Skin epidermis (tissue), 12 donors: ENCODE results near the gene IFT122.

Source experiments
- H3K27ac ChIP-seq, 21 experiments: fragments of 200-600 bp; sonication (generic) in 11 of 21; one replicate each; pipeline ENCODE4 v1.5.0; 2020; ENCODE audit warnings: mild to moderate bottlenecking in 3 of 21, inconsistent platforms in 2 of 21, moderate library complexity in 2 of 21
- H3K4me3 ChIP-seq, 7 experiments: fragments of 200-600 bp; sonication (generic) in 2 of 7; one replicate each; pipeline ENCODE4 v1.5.0; 2020; ENCODE audit warnings: inconsistent platforms in 2 of 7, mild to moderate bottlenecking in 2 of 7, moderate library complexity in 1 of 7

Gene IFT122

DNA sequence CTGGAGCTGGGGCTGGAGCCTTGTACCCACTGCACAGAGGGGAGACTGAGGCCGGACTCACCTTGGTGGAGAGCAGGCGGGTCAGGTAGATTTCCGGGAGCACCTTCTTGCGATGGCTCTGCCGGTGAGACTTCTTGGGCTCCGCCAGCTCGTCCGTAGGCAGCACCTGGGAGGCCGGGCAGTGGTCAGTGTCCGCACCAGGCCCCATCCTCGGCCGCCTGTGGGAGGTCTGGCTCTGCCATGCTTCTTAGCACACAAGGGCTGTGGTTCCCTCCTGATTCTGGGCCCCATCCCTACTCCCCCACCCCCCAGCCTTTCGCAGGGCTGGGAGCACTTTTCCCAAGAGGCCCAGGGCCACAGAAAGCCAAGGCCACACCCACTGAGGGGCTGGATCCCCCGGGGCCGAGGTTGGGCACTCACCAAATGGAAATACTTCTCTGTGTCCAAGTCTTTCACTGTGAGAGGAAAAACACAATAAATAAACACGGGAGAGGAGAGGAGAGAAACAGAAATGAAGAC lies 120.3 kb downstream of the IFT122 start:
- Histone ChIP-seq H3K4me3 (no peak overlapping the region), H3K27ac (peak overlapping the region in 13 of 21 experiments; percentile 43 to 88 (median 73))

- Histone ChIP-seq H3K27ac (peak overlapping the region in 19 of 21 experiments; percentile 10 to 88 (median 71)), H3K4me3 (no peak overlapping the region)
These were observed 121.0 kb downstream of the IFT122 start for GRCh38 chr3:129560911-129561594.

GRCh38 chr3:129561619-129562248 lies 121.7 kb downstream of the IFT122 start:
- peak overlapping the region in 15 of 21 experiments; percentile 39 to 88 (median 72) for H3K27ac ChIP-seq
- no peak overlapping the region for H3K4me3 ChIP-seq

DNA sequence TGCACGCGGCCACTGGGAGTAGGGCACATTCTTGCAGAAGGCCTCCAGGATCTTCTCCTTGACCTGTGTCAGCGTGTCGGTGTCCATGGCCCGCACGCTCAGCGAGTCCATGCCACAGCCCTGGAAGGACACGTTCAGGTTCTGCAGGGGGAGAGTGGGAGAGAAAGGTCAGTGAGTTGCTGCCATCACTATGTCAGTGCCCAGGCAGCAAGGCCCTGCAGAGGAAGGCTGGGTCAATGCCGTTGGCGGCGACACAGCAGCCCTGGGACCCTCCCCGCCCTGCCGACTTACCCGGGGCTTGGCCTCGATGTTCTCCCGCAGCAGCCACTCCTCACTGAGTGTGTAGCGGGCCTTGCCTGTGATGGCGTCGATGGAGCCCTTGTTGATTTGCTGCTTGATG lies 122.8 kb downstream of the IFT122 start:
- Histone ChIP-seq H3K4me3 (no peak overlapping the region), H3K27ac (no peak overlapping the region)

- Histone ChIP-seq H3K27ac (peak overlapping the region in 2 of 21 experiments; percentile 57 to 63), H3K4me3 (no peak overlapping the region)
These were observed 123.3 kb downstream of the IFT122 start for GRCh38 chr3:129563332-129563731.

DNA sequence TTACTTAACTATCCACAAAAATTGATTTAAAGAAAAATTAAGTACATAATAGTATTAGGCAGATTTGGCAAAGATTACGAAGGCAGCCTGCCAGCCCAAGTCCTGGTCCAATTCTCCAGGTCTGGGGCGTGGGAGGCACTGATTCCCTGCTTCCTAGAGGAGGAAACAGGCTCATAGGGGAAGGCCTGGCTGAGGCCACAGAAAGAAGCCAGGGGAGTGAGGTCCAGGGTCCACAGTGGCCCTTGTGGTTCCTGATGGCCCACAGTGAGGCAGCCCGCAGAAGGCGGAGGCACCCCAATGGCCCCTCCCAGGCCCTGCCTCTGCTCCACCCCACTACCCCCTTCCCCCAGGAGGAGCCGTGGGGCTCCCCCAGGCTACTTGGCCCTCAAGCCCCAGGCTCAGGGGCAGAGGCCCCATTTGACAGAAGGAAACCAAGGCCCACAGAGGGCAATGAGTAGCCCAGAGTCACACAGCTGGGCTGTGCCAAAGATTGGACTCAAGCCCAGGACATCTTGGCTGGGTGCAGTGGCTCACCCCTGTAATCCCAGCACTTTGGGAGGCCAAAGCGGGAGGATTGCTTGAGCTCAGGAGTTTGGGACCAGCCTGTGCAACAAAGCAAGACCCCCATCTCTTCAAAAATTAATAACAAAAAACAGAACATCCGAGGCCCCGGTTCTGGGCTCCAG lies 124.0 kb downstream of the IFT122 start:
- H3K27ac ChIP-seq = peak overlapping the region in 9 of 21 experiments; percentile 3 to 63 (median 31)
- H3K4me3 ChIP-seq = no peak overlapping the region

DNA sequence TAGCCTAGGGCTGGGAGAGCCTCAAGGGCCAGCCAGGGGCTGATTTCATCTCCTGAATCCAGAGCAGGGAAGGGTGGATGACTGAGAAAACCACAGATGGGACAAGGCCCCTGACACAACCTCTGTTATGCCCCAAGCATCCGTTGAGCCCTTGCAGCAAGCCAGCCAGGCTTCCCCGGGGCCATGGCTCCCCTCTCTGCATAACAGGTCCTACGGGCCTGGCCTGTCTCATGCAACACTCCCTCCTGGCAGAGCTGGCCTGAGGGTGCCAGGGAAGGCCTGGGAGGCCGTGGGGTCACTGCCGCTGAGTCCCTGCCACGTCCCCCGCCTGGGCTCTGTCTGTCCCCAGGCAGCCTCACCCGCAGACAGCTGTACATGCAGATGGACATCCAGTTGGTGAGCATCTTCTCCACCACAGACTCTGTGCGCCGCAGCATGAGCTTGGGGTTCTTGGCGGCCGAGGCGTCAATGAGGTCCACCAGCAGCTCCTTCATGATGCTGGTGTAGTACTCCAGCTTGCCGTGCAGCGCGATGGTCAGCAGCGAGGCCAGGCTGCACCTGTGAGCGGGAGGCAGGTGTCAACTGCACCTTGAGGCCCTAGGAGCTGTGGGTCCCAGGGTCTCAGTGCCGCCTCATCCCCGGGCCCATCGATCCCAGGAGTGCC lies 125.1 kb downstream of the IFT122 start:
- H3K4me3 ChIP-seq = no peak overlapping the region
- peak overlapping the region in 5 of 21 experiments; percentile 2 to 61 (median 33) for H3K27ac ChIP-seq

GRCh38 chr3:129565902-129566301 lies 125.9 kb downstream of the IFT122 start:
- peak overlapping the region in 1 of 21 experiments; percentile 3 for H3K27ac ChIP-seq
- H3K4me3 ChIP-seq = no peak overlapping the region

GRCh38 chr3:129567176-129567705 lies 127.2 kb downstream of the IFT122 start:
- Histone ChIP-seq H3K4me3 (no peak overlapping the region), H3K27ac (peak overlapping the region in 6 of 21 experiments; percentile 5 to 47 (median 14))

GRCh38 chr3:129567939-129568338 lies 127.9 kb downstream of the IFT122 start:
- H3K4me3 ChIP-seq = no peak overlapping the region

GRCh38 chr3:129569856-129570255 lies 129.8 kb downstream of the IFT122 start:
- Histone ChIP-seq H3K27ac (no peak overlapping the region), H3K4me3 (no peak overlapping the region)

More at GRCh38 chr3:129567939-129568338, 127.9 kb downstream of the IFT122 start:
- peak overlapping the region in 3 of 21 experiments; percentile 5 to 47 (median 12) for H3K27ac ChIP-seq
